Stimulated activated CD8-positive, alpha-beta memory T cell treated with anti-CD3 and anti-CD28 coated beads, Interleukin-15, amount 100 ng/mL, for 24 hours (primary cell): ENCODE measurements around the gene ESRRB.
"Not testable (repeated sequence)": the region's sequence is repeated elsewhere in the genome, so short reads cannot be mapped to it uniquely, and the experiment has no call there.

Experiments used
- DNase-seq: peaks from one replicate; pipeline ENCODE4 v3.0.0-alpha.2; 2020; ENCODE audit warnings: low read depth

ESRRB gene

GRCh38 chr14:76497550-76498462, 121.9 kb downstream of the ESRRB start:
- no peak for DNase-seq

DNA sequence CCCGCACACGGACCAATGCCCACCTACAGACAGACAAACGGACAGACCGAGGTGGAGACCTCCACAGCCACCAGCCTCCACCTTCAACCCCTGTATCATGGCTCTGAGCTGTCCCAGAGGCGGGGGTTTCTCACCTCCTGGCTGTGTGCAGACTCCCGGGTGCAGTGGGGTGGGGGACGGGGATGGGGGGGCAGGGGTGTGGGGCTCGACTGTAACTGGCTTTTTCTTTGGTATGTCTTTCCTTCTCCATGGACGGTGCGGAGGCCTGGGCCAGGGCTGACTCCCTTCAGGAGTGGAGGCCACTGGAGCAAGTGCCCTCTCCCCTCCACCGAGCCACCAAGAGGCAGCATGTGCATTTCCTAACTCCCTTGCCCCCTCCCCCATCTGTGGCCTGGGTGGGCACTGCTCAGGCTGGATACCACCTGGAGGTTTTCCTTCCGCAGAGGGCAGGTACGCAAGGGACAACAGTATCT, 122.6 kb downstream of the ESRRB start:
- no peak for DNase-seq

DNA sequence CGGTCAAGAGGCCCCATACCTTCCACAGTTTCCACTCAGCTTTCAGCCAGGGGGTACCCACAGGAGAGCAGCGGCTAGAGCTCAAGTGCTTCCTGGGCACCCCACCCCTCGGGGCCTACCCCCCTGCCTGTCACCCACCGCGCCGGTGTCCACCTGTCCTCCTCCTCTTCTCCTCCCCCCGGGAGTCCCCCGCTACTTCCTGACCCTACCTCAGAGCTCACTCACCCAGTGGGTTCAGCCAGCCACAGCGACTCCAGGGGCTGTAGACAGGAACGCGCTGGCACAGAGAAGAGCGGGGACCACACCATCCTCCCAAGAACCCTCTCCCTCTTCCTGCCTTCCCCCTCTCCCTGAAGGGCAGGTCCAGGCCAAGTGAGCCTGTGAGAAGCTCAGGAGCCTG, 123.0 kb downstream of the ESRRB start:
- no peak for DNase-seq

GRCh38 chr14:76499399-76499798, 123.5 kb downstream of the ESRRB start:
- no peak for DNase-seq

GRCh38 chr14:76500011-76500410, 124.1 kb downstream of the ESRRB start:
- no peak for DNase-seq

- no peak for DNase-seq
Observed at GRCh38 chr14:76500480-76500879, 124.5 kb downstream of the ESRRB start.

DNA sequence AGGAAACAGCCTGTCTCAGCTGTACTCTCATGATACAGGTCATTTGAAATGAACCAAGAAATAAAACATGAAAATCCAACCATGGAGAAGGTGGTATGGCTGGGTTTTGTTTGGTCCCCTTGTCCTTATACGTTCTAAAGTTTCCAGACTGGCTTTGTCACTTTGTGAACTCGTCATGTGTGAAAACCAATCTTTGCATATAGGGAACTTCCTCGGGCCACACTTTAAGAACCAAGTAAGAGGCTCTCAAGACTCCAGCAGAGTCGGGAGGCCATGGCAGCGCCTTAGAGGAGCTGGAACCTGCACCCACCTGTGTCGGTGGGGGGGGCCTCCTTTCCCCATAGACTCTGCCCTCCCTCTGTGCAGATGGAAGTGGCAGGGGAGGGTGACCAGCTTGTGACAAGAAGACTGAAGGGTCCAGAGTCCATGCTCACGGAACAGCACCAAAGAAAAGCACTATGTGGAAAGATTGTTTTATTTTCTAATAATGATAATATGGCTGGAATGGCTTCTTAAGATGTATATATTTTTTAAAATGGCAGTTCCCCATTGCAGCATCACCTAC, 125.3 kb downstream of the ESRRB start:
- no peak for DNase-seq

DNA sequence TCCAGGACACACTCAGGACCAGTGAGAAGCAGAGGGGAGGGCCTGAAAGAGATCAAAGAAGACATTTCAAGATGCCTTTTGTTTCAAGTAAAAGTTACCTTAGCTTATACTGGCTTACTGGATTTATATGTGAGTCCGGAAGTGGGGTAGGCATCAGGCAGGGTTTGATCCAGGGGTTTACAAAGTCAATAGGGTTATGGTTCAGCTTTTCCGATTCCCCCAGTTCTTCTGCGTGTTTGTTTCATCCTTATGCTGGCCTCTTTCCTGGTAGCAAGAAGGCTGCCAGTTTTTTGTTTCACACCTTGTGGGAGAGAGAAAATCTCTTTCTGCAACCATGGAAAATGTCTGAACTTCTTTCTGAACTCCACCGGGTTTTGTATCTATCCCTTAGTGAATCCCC, 126.3 kb downstream of the ESRRB start:
- no peak for DNase-seq

- DNase-seq: no peak
Observed at GRCh38 chr14:76502638-76503037, 126.7 kb downstream of the ESRRB start.

DNA sequence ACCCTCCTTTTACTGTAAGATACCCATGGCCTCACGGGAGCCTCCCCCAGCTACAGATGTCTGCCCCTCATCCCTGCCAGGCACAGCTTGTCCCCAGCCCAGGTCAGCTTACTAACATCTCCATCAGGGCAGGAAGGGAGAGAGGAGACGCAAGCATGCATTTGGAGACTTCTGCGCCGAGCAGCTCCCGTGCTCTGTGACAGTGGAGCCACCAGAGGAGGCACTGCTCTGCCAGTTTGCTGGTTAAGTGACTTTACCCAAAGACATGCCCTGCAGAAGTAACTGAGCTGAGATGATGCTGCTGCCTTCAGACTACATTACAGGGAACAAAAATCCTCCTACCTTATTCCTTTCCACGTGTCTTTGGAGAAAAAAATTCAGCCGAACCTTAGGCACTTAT, 133.4 kb downstream of the ESRRB start:
- DNase-seq: no peak

DNA sequence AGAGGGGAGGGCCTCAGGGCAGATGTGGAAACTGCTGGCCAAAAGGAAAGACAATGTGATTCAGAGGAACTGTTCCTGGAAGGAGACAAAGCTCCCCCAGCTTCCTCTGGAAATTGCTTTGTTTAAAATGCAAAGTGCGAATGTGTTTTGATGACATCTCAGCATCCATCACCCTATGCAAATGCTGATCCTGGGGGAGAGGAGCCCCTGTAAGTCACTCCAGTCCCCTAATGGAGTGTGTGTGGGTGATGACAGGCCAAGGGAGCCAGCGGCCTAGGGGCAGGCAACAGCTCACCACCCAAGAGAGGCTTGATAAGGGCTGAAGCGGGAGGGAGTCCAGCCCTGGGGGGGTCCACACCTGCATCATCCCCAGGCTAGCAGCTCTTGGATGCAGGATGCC, 134.2 kb downstream of the ESRRB start:
- DNase-seq: no peak

- no peak for DNase-seq
Observed at GRCh38 chr14:76514213-76514998, 138.5 kb downstream of the ESRRB start.

- DNase-seq: no peak
Observed at GRCh38 chr14:76516884-76517283, 140.9 kb downstream of the ESRRB start.

GRCh38 chr14:76518366-76518765, 142.4 kb downstream of the ESRRB start:
- DNase-seq: no peak

GRCh38 chr14:76525106-76525821, 149.3 kb downstream of the ESRRB start:
- no peak for DNase-seq

- DNase-seq: no peak
Observed at GRCh38 chr14:76531085-76531484, 155.1 kb downstream of the ESRRB start.

GRCh38 chr14:76531821-76532318, 155.9 kb downstream of the ESRRB start:
- DNase-seq: no peak

DNA sequence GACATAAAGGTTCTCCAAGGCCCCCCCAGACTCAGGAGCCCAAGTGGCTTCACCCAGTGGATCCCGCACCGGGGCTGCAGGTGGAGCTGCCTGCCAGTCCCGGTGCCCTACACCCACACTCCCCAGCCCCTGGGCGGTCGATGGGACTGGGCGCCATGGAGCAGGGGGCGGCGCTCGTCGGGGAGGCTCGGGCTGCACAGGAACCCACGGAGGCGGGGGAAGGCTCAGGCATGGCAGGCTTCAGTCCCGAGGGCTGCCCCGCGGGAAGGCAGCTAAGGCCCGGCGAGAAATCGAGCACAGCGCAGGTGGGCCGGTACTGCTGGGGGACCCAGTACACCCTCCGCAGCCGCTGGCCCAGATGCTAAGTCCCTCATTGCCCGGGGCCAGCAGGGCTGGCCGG, 160.7 kb downstream of the ESRRB start:
- DNase-seq: not testable (repeated sequence)

GRCh38 chr14:76537906-76538647, 162.1 kb downstream of the ESRRB start:
- no peak for DNase-seq

GRCh38 chr14:76538648-76539008, 162.7 kb downstream of the ESRRB start:
- no peak for DNase-seq

GRCh38 chr14:76539130-76539529, 163.2 kb downstream of the ESRRB start:
- DNase-seq: no peak
